HCT116 (cell line): ENCODE measurements around the gene MYBPC3. TPM values are rescaled to one million over a fixed set of nuclear protein-coding genes. Genes with fewer than 3 reads are reported as not detected.

ENCODE experiments used
- ATAC-seq: fragments of 200-7000 bp; cut with Tn5 transposase; 2 replicates; pipeline ENCODE4 v1.9.1; 2020; ENCODE audit warnings: mild to moderate bottlenecking, moderate library complexity
- BruUV-seq: library from RNA; stranded (reverse); fragments of 400-500 nt; replicated peaks from 2 replicates; lab custom pipeline; 2021; lab: Mats Ljungman, UMichigan
- CTCF ChIA-PET: fragments of 300-600 bp; sonication (Branson Sonifier 250); formaldehyde crosslinking; loops from one replicate; lab custom pipeline; 2021; ENCODE audit warnings: antibody characterized with exemption; lab: Charles Lee
- POLR2A ChIA-PET: fragments of 300-600, 350-600 bp; sonication (Branson Sonifier 250); formaldehyde crosslinking; loops from one replicate; lab custom pipeline; 2021; ENCODE audit warnings: antibody characterized with exemption; lab: Charles Lee
- RAD21 ChIA-PET, 2 experiments: fragments of 300-600 bp; sonication (Branson Sonifier 250); formaldehyde crosslinking; loops; one replicate each; lab custom pipeline; 2023; ENCODE audit warnings: low total read pairs in 2 of 2; ENCODE audit not compliant: uncharacterized antibody in 2 of 2, unreplicated experiment in 2 of 2, low non-redundant PET in 1 of 2; lab: Charles Lee
- DNase-seq: peaks from one replicate; pipeline ENCODE4 v3.0.0-alpha.2; 2010; ENCODE audit warnings: low read depth, low spot score
- H2AFZ ChIP-seq: fragments of 200-600 bp; shearing (Covaris generic), sonication (generic); 2 replicates; pipeline ENCODE4 v1.6.1; 2017; ENCODE audit warnings: low read depth, mixed run types, mixed read lengths, antibody characterized with exemption, low read length; ENCODE audit not compliant: poor library complexity, severe bottlenecking
- H3K27ac ChIP-seq: 2 replicates; pipeline ENCODE4 v1.5.1; 2012; ENCODE audit warnings: low read depth, low read length
- H3K27me3 ChIP-seq: fragments of 200-600 bp; sonication (generic); 2 replicates; pipeline ENCODE4 v1.6.1; 2016; ENCODE audit warnings: mixed run types, low read length, mixed read lengths; ENCODE audit not compliant: insufficient read depth
- H3K36me3 ChIP-seq, 2 experiments: fragments of 200-500 bp in 1 of 2; fragments of 200-600 bp in 1 of 2; sonication (Bioruptor generic) in 1 of 2; sonication (generic) in 1 of 2; 2 replicates each; pipeline versions ENCODE4 v1.5.1 to v1.6.1; 2014 to 2016; ENCODE audit warnings: low read length in 2 of 2, inconsistent platforms in 1 of 2, mixed read lengths in 1 of 2, mixed run types in 1 of 2; ENCODE audit not compliant: insufficient read depth in 2 of 2, control insufficient read depth in 1 of 2
- H3K4me1 ChIP-seq, 2 experiments: fragments of 200-600 bp in 1 of 2; sonication (generic) in 1 of 2; 2 replicates each; pipeline versions ENCODE4 v1.5.1 to v1.6.1; 2012 to 2017; ENCODE audit warnings: low read length in 2 of 2, inconsistent platforms in 1 of 2, mild to moderate bottlenecking in 1 of 2, mixed read lengths in 1 of 2, mixed run types in 1 of 2, moderate library complexity in 1 of 2; ENCODE audit not compliant: insufficient read depth in 2 of 2, control insufficient read depth in 1 of 2
- H3K4me2 ChIP-seq: fragments of 200-600 bp; sonication (generic); 2 replicates; pipeline ENCODE4 v1.6.1; 2017; ENCODE audit warnings: mixed run types, low read length, mixed read lengths
- H3K4me3 ChIP-seq, 2 experiments: fragments of 200-600 bp in 1 of 2; sonication (generic) in 1 of 2; replicated peaks in 1 of 2; 2 replicates each; pipeline ENCODE4 v1.5.1; 2011 to 2016; ENCODE audit warnings: low read length in 2 of 2, control low read depth in 1 of 2, low read depth in 1 of 2, mild to moderate bottlenecking in 1 of 2, mixed read lengths in 1 of 2, mixed run types in 1 of 2
- H3K79me2 ChIP-seq: fragments of 200-600 bp; sonication (generic); 2 replicates; pipeline ENCODE4 v1.6.1; 2017; ENCODE audit warnings: mild to moderate bottlenecking, mixed run types, low read length, moderate library complexity, mixed read lengths; ENCODE audit not compliant: insufficient read depth
- H3K9ac ChIP-seq: fragments of 200-600 bp; sonication (generic); 2 replicates; pipeline ENCODE4 v1.6.1; 2016; ENCODE audit warnings: low read length, mixed read lengths
- H3K9me2 ChIP-seq: fragments of 200-600 bp; sonication (generic), shearing (Covaris generic); 2 replicates; pipeline ENCODE4 v1.6.1; 2017; ENCODE audit warnings: mixed run types, mild to moderate bottlenecking, moderate library complexity; ENCODE audit not compliant: insufficient read depth
- H3K9me3 ChIP-seq, 2 experiments: fragments of 200-500 bp in 1 of 2; fragments of 200-600 bp in 1 of 2; sonication (Bioruptor generic) in 1 of 2; sonication (generic) in 1 of 2; 2 replicates each; pipeline ENCODE4 v1.6.1; 2014 to 2017; ENCODE audit warnings: low read length in 2 of 2, mixed read lengths in 2 of 2, inconsistent platforms in 1 of 2, low read depth in 1 of 2, mild to moderate bottlenecking in 1 of 2, mixed run types in 1 of 2, moderate library complexity in 1 of 2; ENCODE audit not compliant: control insufficient read depth in 1 of 2, insufficient read depth in 1 of 2
- H4K20me1 ChIP-seq: fragments of 200-600 bp; sonication (generic), shearing (Covaris generic); 2 replicates; pipeline ENCODE4 v1.6.1; 2017; ENCODE audit warnings: mixed run types, mild to moderate bottlenecking, moderate library complexity; ENCODE audit not compliant: insufficient read depth
- ATF3 ChIP-seq: IDR thresholded peaks from 2 replicates; pipeline ENCODE4 v1.6.1; 2012
- CBX3 ChIP-seq: IDR thresholded peaks from 2 replicates; pipeline ENCODE4 v1.6.1; 2012; ENCODE audit warnings: low read depth
- CEBPB ChIP-seq: IDR thresholded peaks from 2 replicates; pipeline ENCODE4 v1.6.1; 2012; ENCODE audit warnings: low read depth
- CTCF ChIP-seq, 3 experiments: fragments of 200-600 bp in 1 of 3; sonication (generic) in 1 of 3; IDR thresholded peaks in 2 of 3; conservative IDR thresholded peaks in 1 of 3; 2 replicates each; pipeline ENCODE4 v1.5.1; 2012 to 2017; ENCODE audit warnings: low read depth in 2 of 3, low read length in 2 of 3, antibody characterized with exemption in 1 of 3, borderline replicate concordance in 1 of 3, control low read depth in 1 of 3, mild to moderate bottlenecking in 1 of 3, mixed read lengths in 1 of 3, mixed run types in 1 of 3, moderate library complexity in 1 of 3; ENCODE audit not compliant: insufficient read depth in 1 of 3
- EGR1 ChIP-seq: IDR thresholded peaks from 2 replicates; pipeline ENCODE4 v1.6.1; 2012; ENCODE audit warnings: low read depth
- EZH2 ChIP-seq: fragments of 200-600 bp; sonication (generic); IDR thresholded peaks from 2 replicates; pipeline ENCODE4 v1.6.1; 2017; ENCODE audit warnings: antibody characterized with exemption, mixed run types
- FOSL1 ChIP-seq: IDR thresholded peaks from 2 replicates; pipeline ENCODE4 v1.6.1; 2012; ENCODE audit warnings: low read depth
- JUND ChIP-seq: IDR thresholded peaks from 2 replicates; pipeline ENCODE4 v1.6.1; 2012
- MAX ChIP-seq: IDR thresholded peaks from 2 replicates; pipeline ENCODE4 v1.6.1; 2012
- POLR2A ChIP-seq: IDR thresholded peaks from 2 replicates; pipeline ENCODE4 v1.7.0; 2011; ENCODE audit warnings: borderline replicate concordance; ENCODE audit not compliant: insufficient read depth, insufficient read length; ENCODE audit errors: extremely low read depth
- POLR2AphosphoS5 ChIP-seq: IDR thresholded peaks from 2 replicates; pipeline ENCODE4 v1.6.1; 2011; ENCODE audit warnings: mild to moderate bottlenecking, low read depth, low read length, moderate library complexity
- REST ChIP-seq: IDR thresholded peaks from 2 replicates; pipeline ENCODE4 v1.6.1; 2012; ENCODE audit warnings: low read depth
- SIN3A ChIP-seq: IDR thresholded peaks from 2 replicates; pipeline ENCODE4 v1.6.1; 2012; ENCODE audit warnings: low read depth
- SP1 ChIP-seq: IDR thresholded peaks from 2 replicates; pipeline ENCODE4 v1.6.1; 2012; ENCODE audit warnings: low read depth
- SRF ChIP-seq: IDR thresholded peaks from 2 replicates; pipeline ENCODE4 v1.6.1; 2012; ENCODE audit warnings: low read depth
- TCF7L2 ChIP-seq: IDR thresholded peaks from 2 replicates; pipeline ENCODE4 v1.7.0; 2011; ENCODE audit warnings: borderline replicate concordance, inconsistent platforms; ENCODE audit not compliant: insufficient read depth, insufficient read length; ENCODE audit errors: extremely low read depth
- ZBTB33 ChIP-seq: IDR thresholded peaks from 2 replicates; pipeline ENCODE4 v1.6.1; 2011; ENCODE audit warnings: mild to moderate bottlenecking, low read length, moderate library complexity; ENCODE audit not compliant: insufficient replicate concordance; ENCODE audit errors: extremely low read depth
- ZFX ChIP-seq: fragments of 450-650 bp; IDR thresholded peaks from 2 replicates; pipeline ENCODE4 v1.6.1; 2017
- ZNF274 ChIP-seq: fragments of 200-500 bp; sonication (Bioruptor generic); IDR thresholded peaks from 2 replicates; pipeline ENCODE4 v1.6.1; 2014; ENCODE audit warnings: mild to moderate bottlenecking, low read depth, low read length, inconsistent platforms
- intact Hi-C: fragments of 100-400 bp; cut with micrococcal nuclease; formaldehyde crosslinking; loops from 2 replicates; pipeline ENCODE4 v1.10.0; 2022
- total RNA-seq: library from RNA; stranded (reverse); gene quantifications from one replicate; pipeline ENCODE4 v1.2.1, GENCODE V29; 2021; ENCODE audit not compliant: unreplicated experiment

The MYBPC3 gene
- total RNA-seq, 1 experiment from 2014 or later: 0.25 TPM

- RAD21 ChIA-PET: interaction anchor here in 1 of 2 experiments (0.6 kb wide), 1 partner anchor 729 kb away, joined by 3 read pairs; no protein-coding TSS in a partner anchor
- POLR2A ChIA-PET: no interaction called here
- BruUV-seq: no TSS peak
- TF ChIP-seq ZBTB33: no peak
- TF ChIP-seq FOSL1: no peak
- no peak for TF ChIP-seq ZFX
- no peak for TF ChIP-seq EZH2
- no peak for TF ChIP-seq SIN3A
- no peak for TF ChIP-seq EGR1
- TF ChIP-seq MAX: no peak
- TF ChIP-seq SRF: no peak
- no peak for TF ChIP-seq REST
- no peak for TF ChIP-seq POLR2AphosphoS5
- no peak for TF ChIP-seq CBX3
- no peak for TF ChIP-seq TCF7L2
- TF ChIP-seq CEBPB: no peak
- TF ChIP-seq POLR2A: no peak
- no peak for TF ChIP-seq SP1
- TF ChIP-seq CTCF (IDR thresholded peaks at IDR 0.05 in 2 of 3, conservative IDR thresholded peaks at IDR 0.05 in 1 of 3; ENCODE audit: borderline replicate concordance in 1 of 3, insufficient read depth in 1 of 3, low read depth in 2 of 3, low read length in 2 of 3): no peak
- no peak for TF ChIP-seq ATF3
- no peak for TF ChIP-seq JUND
- no peak for TF ChIP-seq ZNF274
- intact Hi-C loops: loop anchor here (10.0 kb wide), 1 partner anchor 95 kb away; the partner anchor contains the start of gene NR1H3
- Histone ChIP-seq H3K4me2 (no peak overlapping the region), H2AFZ (no peak overlapping the region), H3K9ac (no peak overlapping the region), H3K4me3 (no peak overlapping the region), H3K4me1 (peaks cover 0 to under 1% of the 10 kb centered on the region in 2 experiments; a peak in 1 of 4 replicates), H3K9me2 (no peaks in the 10 kb centered on the region), H3K79me2 (no peaks in the 10 kb centered on the region), H3K27me3 (no peaks in the 10 kb centered on the region), H3K36me3 (no peaks in the 10 kb centered on the region), H4K20me1 (no peaks in the 10 kb centered on the region), H3K27ac (no peak overlapping the region), H3K9me3 (no peaks in the 10 kb centered on the region)
- DNase-seq (no peak), ATAC-seq (0 out of 2 replicates have a peak, but pooled peaks have one; percentile 15)
- CTCF ChIA-PET: interaction anchor here (1.7 kb wide), 1 partner anchor 116 kb away, joined by 4 read pairs; no protein-coding TSS in a partner anchor
Observed at GRCh38 chr11:47349521-47350095, 2.9 kb downstream of the MYBPC3 start.
